ENCODE results near the gene KPNB1. TPM values are rescaled to one million over a fixed set of nuclear protein-coding genes. Genes with fewer than 3 reads are reported as not detected.

The KPNB1 gene
- total RNA-seq, 1 experiment from 2014 or later = 192 TPM

GRCh38 chr17:47718634-47719405, 69.1 kb downstream of the KPNB1 start:
- in situ Hi-C loops (cut with HindIII; ENCODE audit: low pct_unique_long_range_greater_than_20kb, low sequenced_read_pairs) = no loop called here
- DNase-seq (ENCODE audit: low read depth) = no peak

GRCh38 chr17:47719411-47720152, 69.9 kb downstream of the KPNB1 start:
- in situ Hi-C loops (cut with HindIII; ENCODE audit: low pct_unique_long_range_greater_than_20kb, low sequenced_read_pairs) = no loop called here
- DNase-seq (ENCODE audit: low read depth) = peak; percentile 29

GRCh38 chr17:47720196-47720595, 70.5 kb downstream of the KPNB1 start:
- no peak for DNase-seq (ENCODE audit: low read depth)
- in situ Hi-C loops (cut with HindIII; ENCODE audit: low pct_unique_long_range_greater_than_20kb, low sequenced_read_pairs) = no loop called here

GRCh38 chr17:47720754-47721533, 71.2 kb downstream of the KPNB1 start:
- no peak for DNase-seq (ENCODE audit: low read depth)
- in situ Hi-C loops (cut with HindIII; ENCODE audit: low pct_unique_long_range_greater_than_20kb, low sequenced_read_pairs) = no loop called here

GRCh38 chr17:47721725-47722124, 72.0 kb downstream of the KPNB1 start:
- in situ Hi-C loops (cut with HindIII; ENCODE audit: low pct_unique_long_range_greater_than_20kb, low sequenced_read_pairs) = no loop called here

GRCh38 chr17:47724705-47725104, 75.0 kb downstream of the KPNB1 start:
- in situ Hi-C loops (cut with HindIII; ENCODE audit: low pct_unique_long_range_greater_than_20kb, low sequenced_read_pairs) = no loop called here
- DNase-seq (ENCODE audit: low read depth) = no peak

More at GRCh38 chr17:47721725-47722124, 72.0 kb downstream of the KPNB1 start:
- no peak for DNase-seq (ENCODE audit: low read depth)

GRCh38 chr17:47725446-47726111, 75.9 kb downstream of the KPNB1 start:
- DNase-seq (ENCODE audit: low read depth) = no peak
- in situ Hi-C loops (cut with HindIII; ENCODE audit: low pct_unique_long_range_greater_than_20kb, low sequenced_read_pairs) = no loop called here

- in situ Hi-C loops (cut with HindIII; ENCODE audit: low pct_unique_long_range_greater_than_20kb, low sequenced_read_pairs) = no loop called here
- no peak for DNase-seq (ENCODE audit: low read depth)
Observed at GRCh38 chr17:47726796-47727703, 77.3 kb downstream of the KPNB1 start.

GRCh38 chr17:47727704-47728036, 78.0 kb downstream of the KPNB1 start:
- in situ Hi-C loops (cut with HindIII; ENCODE audit: low pct_unique_long_range_greater_than_20kb, low sequenced_read_pairs) = no loop called here
- no peak for DNase-seq (ENCODE audit: low read depth)

GRCh38 chr17:47728214-47728877, 78.6 kb downstream of the KPNB1 start:
- DNase-seq (ENCODE audit: low read depth) = no peak
- in situ Hi-C loops (cut with HindIII; ENCODE audit: low pct_unique_long_range_greater_than_20kb, low sequenced_read_pairs) = no loop called here

- in situ Hi-C loops (cut with HindIII; ENCODE audit: low pct_unique_long_range_greater_than_20kb, low sequenced_read_pairs) = no loop called here
- DNase-seq (ENCODE audit: low read depth) = no peak
Observed at GRCh38 chr17:47729476-47729875, 79.8 kb downstream of the KPNB1 start.

GRCh38 chr17:47730681-47731080, 81.0 kb downstream of the KPNB1 start:
- no peak for DNase-seq (ENCODE audit: low read depth)
- in situ Hi-C loops (cut with HindIII; ENCODE audit: low pct_unique_long_range_greater_than_20kb, low sequenced_read_pairs) = no loop called here

- in situ Hi-C loops (cut with HindIII; ENCODE audit: low pct_unique_long_range_greater_than_20kb, low sequenced_read_pairs) = no loop called here
- DNase-seq (ENCODE audit: low read depth) = no peak
Observed at GRCh38 chr17:47731396-47731795, 81.7 kb downstream of the KPNB1 start.

- DNase-seq (ENCODE audit: low read depth) = no peak
- in situ Hi-C loops (cut with HindIII; ENCODE audit: low pct_unique_long_range_greater_than_20kb, low sequenced_read_pairs) = no loop called here
Observed at GRCh38 chr17:47732399-47733046, 82.8 kb downstream of the KPNB1 start.

- in situ Hi-C loops (cut with HindIII; ENCODE audit: low pct_unique_long_range_greater_than_20kb, low sequenced_read_pairs) = no loop called here
- no peak for DNase-seq (ENCODE audit: low read depth)
Observed at GRCh38 chr17:47733047-47733673, 83.4 kb downstream of the KPNB1 start, which contains the start of gene TBX21. Gene TBX21, plus strand, starts transcription at chr17:47733236. Its CDS starts 219 bp downstream, at chr17:47733455.

Data from Caki2 (cell line).